Cerebellar cortex (tissue), 1 donor: ENCODE data around the gene RECK.

Source experiments
- DNase-seq: peaks from one replicate; pipeline ENCODE4 v3.0.0-alpha.2; 2015; ENCODE audit warnings: low spot score

RECK gene

DNA sequence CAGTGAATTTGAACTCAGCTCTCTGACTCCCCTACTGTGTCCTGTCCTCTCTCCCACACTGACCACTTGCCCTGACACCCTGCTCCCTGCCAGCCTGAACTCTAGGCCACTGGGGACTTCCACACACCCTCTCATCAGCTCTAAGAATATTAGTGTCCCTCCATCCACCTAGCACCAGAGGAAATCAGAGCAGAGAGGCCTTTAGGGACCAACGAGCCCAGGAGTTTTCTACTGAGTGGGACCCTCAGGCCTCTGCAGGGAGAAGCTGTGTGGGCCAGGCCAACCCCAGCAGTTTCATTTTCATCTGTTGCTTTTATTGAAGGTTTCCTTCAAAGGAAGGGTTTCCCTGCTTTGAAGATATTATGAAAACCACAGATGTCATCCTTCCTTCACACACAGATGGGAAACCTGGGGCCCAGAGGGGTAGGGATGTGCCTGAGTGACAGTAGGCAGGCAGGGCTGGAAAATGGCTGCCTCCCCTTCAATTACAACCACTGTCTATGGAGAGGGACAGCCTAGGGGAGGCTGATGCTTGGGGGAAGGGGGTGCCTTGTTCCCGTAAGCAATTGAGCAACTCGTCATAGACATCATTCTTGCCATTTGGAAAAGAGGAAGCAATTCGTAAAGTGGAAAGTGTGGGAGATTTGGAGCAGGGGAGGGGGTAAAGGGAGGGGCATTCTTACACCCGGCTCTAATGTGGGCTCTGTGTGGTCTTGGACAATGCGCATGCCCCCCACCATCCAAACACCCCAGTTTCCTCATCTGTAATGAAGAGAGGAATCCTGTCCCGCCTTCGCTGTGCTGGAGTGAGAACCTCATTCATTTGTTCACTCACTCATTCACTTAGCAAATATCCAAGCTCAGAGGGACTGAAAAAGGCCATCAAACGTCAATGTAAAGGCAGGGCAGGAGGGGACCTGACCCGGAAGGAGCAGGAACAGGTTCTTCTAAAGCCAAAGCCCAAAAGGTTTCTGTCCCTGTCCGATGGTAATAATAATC, 103.7 kb downstream of the RECK start:
- no peak for DNase-seq

DNA sequence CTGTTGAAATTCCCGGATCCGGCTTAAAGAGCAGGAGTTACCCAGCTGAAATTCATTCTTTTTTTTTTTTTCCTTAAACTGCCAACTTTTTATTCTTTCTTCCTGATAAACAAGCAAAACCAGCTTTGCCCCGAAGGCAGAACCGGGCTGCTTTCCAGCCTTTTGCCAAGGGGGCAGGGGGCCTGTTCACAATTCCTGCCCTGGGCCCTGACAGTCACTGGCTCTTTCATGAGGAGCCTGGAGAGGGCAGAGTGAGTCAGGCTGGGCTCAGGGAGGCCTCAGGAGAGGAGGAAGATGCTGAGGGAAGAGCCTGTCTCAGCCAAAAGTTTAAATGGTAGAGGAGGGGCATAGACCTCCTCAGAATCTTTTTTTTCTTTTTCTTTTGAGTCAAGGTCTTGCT, 104.6 kb downstream of the RECK start:
- peak; percentile 39 for DNase-seq

DNA sequence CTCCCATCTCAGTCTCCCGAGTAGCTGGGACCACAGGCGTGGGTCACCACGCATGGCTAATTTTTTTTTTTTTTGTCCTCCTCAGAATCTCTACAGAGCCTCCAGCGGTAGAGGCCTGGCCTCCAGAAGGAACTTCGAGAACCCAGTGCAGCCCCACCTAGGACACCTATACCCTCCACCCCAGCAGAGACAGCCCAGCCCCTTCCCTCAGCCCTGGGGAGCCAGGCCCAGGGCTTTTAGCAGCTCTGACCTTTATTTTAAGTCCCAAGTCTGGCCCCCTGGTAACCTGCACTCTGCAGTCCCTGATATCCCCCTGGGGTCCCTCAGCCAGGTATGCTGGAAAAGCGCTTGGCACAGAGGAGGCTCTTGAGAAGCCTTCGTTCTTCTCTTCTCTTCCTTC, 105.0 kb downstream of the RECK start:
- no peak for DNase-seq

DNA sequence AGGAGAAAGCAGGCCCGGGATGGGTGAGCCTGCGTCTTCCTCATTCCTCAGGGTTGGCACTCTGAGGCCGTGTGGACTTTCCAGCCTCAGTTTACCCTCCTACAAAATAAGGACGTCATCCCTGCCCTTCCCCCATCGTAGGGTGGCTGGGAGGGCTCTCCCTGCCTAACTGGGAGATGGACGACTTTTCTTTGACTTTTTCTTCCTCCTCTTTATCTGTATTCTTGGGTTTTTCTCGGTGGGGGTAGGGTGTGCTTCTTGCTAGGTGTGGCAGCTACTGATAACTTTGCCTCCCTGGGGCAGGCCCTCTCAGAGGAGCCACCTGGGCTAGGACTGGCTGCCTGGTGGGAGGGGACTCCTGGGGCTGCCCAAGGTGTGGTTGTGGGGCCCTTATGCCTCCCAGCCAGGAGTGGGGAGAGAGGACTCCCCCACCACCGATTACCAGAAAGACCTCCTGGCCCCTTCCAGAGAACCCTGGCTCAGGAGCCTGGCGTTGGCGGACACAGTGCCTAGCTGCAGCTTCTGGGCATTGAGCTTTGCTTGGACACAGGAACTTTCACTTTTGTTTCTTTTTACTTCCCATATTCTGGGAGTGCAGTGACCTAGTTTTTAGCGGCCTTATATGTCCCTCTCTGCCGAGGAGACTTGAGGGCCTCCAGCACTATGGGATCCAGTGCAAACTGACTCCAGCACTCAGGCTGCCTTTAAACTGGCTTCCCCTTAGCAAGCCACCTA, 106.0 kb downstream of the RECK start:
- no peak for DNase-seq

DNA sequence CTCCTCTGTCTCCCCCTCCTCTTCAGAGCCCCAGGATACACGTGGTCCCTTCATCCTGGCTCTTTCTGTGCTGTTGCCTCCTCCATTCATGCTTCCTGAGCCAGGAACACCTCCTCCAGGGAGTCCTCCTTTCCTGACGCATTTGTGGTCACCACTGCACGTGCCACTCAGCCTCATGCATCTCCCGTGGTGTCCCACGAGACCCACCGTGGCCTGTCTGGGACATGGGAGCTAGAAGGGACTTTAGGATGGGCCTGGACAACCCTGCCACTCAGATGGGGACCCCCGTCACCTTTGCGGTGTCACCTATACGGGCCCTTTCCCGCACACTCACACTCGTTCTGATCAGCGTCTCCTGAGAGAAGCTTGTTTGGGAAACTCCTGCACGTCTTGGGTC, 106.5 kb downstream of the RECK start:
- DNase-seq = no peak

DNA sequence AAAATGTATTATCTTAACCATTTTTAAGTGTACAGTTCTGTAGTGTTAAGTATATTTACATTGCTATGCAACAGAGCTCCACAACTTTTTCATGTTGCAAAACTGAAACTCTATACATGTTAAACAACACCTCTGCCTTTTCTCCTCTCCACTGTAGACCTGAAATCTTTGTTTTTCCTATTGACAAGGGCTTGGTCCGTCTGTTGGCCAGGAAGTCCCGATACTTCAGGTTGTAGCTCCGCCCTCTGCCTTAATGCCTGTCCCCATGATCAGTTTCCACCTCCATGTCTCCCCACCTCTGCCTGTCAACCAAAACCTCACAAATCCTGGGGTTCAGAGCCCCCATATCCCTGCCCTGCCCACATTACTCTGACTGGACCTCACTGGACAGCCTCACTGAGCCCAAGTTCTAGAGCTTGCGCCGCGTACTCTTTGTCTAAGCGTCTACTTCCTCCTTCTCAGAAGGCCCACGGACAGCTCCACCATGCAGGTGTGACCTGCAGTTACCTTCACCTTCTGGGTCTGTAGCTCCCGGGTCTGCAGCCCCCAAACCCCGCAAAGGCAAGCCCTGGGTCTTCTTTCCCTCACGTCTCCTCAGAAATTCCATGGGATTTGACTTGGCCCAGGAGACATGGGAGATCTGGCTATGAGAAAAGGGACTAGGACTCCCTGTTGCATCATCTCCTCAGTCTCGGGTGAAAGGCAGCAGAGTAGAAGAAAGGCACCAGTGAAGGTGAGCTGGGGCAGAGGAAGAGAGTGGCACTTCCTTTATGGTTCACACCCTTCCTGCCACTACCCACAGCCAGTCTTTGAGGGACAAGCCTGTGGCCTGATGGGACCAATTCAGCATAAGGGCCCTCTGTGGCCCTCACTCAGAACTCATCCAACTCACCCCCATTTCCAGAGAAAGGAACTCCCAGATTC, 107.9 kb downstream of the RECK start:
- DNase-seq = no peak

DNA sequence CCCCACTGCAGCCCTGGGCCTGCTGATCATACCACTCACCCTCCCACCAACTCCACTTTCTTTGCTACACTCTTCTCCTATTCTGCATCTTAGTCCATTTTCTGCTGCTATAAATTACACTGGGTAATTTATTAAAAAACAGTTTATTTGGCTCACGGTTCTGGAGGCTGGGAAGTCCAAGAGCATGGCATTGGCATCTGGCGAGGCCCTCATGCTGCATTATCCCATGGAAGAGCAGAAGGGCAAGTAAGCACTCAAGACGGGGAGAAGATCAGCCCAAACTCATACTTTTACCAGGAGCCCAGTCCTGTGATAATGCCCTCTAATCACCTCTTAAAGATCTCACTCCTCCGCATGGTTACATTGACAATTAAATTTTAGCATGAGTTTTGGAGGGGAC, 109.3 kb downstream of the RECK start:
- no peak for DNase-seq

DNA sequence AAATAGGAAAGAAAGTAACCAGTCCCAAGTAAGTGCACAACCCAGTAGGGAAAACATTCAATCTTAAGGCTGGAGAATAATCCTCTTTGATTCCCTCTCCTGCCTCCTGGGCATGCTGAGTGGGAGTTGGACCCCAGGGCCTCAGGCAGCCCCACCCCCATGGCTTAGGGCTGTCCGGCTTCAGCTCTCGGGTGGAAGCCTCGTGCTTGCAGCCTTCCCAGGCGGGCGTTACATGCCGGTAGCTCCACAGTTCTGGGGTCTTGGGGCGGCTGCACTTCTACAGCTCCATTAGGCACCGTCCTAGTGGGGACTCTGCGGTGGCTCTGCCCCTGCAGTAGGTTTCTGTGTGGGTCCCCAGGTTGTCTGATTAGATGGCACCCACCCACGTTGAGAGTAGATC, 109.9 kb downstream of the RECK start:
- no peak for DNase-seq

DNA sequence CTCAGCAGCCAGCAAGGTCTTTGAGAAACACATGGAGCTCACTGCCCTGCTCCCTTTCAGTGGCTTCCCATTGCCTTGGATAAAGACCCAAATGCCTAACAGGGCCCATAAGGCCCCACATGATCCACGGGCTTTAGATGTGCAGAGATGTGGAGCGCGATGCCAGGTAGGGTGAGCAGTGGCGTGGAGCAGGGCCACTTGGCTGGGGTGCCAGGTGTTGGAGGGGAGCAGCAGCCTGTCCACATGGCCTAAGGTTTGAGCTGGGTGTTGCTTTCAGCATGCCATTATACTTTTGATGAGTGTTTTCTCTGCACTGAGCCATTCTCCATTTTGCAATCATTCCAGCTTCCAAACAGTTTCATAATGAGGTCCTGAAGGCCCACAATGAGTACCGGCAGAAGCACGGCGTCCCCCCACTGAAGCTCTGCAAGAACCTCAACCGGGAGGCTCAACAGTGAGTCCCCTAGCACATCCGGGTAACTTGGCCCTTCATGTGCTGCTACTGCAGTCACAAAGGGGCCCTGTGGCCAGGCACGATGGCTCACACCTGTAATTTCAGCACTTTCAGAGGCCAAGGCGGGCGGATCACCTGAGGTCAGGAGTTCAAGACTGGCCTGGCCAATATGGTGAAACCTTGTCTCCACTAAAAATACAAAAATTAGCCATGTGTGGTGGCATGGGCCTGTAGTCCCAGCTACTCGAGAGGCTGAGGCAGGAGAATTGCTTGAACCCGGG, 110.9 kb downstream of the RECK start:
- DNase-seq = no peak

DNA sequence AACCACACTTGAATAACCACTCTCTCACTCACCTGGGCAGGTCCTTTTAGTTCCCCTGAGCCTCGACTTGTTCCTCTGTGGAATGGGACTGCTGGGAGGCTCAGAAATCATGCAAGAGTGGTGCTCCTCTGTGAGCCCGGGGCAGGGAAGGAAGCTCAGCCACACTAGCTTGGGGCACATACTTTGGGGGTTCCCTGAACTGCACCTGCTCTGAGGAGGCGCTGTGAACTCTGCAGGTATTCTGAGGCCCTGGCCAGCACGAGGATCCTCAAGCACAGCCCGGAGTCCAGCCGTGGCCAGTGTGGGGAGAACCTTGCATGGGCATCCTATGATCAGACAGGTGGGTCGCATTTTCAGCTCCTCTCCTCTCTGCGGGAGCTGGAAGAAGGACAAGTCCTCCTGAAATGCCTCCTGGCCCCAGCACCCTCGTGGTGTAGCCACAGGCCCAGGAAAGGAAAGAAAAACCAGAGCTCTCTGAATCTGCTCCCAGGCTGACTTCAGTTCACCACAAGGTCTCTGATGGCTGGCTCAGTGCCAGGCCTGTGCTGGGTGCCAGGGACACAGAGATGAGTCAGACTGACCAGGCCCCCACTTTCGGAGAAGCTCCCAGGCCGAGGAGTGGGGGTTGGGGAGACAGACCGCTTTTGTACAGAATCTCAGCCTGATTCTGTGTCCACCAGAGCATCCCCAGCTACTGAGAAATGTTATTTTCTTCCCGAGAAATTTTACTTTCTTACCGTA, 111.8 kb downstream of the RECK start:
- peak; percentile 96 for DNase-seq

DNA sequence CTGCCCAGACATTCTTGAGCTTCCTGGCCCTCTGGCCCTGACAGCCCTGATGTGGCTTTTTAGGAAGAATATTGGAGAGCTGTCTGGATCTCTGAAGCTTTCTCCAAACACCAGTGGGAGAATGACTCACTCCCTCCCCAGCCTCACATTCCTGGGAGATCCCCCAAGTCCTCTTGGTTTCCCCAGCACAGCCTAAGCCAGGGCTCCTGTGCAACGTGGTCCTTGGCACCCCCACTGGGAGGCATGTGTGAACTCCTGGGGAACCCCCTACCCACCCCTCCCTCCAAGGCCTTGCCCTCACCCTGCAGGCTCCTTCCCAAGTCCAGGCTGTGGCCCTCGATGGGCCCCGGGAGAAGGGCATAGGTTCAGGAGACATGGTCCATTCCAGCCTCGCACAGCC, 112.5 kb downstream of the RECK start:
- DNase-seq = no peak

DNA sequence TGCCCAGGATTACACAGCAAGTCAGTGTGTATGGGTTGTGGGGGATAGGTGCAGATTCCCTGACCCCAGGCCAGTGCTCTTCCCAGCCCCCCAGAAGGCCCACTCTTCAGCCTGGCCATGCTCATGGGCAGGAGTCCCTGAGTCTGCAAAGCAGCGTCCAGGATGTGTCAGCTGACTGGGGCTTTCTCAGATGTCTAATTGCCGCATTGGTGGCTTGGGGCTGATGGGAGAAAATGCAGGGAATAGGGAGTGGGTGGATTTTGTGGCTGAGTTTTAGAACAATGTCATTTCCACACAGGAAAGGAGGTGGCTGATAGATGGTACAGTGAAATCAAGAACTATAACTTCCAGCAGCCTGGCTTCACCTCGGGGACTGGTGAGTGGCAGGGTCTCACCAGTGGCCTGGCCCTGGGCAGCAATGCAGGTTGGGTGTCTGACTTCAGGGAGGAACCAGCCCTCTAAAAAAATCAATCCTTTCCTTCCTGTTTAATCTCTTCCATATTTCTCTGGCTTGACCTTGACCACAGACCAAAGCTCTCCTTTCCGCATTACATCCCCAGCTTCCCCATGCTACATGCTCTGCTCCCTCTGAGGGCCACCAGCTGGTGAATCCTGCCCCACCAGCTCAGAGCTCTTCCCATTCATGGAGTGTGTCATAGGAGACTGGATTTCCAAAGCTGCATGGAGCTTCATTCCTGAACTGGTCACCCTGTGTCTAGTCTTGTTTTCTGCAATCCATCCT, 114.0 kb downstream of the RECK start:
- no peak for DNase-seq

DNA sequence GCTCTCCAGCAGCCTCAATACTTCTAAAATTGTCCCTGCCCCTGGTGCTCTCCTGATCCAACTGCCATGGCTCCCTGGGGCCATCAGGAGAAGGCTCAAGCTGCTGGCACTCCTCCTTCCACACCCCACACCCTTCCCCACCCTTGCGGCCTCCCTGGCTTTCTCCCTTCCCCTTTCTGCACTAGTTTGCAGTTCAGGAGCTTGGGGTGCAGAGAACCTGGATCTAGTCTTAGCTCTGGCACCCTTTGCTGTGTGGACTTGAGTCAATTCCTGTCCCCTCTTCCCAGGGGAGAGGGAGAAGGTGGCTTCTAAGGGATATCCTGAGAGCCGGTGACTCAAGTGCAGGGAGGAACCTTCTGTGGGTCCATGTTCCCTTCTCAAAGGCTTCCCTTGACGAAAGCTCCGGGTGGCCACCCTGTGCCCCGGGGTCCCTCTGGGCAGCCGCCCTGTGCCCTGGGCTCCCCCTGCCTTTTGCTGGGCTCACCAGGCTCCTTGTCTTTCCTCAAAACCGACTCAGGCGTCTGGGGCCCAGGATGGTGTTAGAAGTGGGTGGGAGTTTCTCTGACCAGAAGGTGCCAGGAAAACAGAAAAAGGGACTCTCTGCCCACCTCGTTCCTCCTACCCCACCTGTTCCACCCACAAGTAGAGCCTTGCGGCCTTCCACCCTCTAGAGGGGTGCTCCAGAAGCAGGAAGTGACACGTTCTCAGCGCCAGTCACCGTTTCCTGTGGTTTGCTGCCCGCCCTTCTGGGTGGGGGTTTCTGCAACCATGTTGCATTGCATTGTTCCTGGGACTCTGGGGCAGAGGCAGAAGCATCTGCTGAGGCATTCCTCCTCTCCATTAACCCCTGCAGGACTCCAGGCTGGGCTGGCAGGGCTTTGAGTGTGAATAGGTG, 114.8 kb downstream of the RECK start:
- no peak for DNase-seq

DNA sequence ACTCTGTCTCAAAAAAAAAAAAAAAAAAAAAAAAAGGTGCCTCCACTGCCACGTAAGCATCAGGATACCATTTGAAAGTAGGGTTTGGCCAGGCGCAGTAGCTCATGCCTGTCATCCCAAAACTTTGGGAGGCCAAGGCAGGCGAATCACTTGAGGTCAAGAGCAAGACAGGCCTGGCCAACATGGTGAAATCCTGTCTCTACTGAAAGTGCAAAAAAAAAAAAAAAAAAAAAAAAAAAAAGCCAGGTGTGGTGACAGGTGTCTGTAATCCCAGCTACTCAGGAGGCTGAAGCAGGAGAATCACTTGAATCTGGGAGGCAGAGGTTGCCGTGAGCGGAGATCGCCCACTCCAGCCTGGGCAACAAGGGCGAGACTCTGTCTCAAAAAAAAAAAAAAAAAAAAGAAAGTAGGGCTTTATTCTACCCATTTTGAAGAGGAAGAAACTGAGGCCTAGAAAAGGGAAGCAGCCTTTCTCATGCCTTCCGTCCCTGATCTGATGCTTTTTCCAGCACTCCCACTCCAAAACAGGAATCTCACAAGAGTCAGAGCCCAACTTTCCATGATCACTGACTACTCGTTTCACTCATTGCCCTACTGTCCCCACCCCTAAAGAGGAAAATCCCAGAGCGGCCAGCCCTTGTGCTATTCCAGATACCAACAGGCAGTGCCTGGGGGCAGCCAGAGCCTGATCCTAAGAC, 116.2 kb downstream of the RECK start:
- no peak for DNase-seq

DNA sequence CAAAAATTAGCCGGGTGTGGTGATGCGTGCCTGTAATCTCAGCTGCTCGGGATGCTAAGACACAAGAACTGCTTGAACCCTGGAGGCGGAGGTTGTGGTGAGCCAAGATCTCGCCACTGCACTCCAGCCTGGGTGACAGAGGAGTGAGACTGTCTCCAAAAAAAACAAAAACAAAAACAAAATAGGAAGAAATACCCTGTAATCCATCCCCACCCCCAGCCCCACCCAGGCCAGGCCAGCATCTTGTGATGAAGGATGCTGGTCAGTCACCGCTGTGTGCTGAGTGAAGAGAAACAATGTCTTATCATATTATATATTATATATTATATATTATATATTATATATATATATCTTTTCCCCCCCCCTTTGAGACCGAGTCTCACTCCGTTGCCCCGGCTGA, 117.0 kb downstream of the RECK start:
- no peak for DNase-seq

DNA sequence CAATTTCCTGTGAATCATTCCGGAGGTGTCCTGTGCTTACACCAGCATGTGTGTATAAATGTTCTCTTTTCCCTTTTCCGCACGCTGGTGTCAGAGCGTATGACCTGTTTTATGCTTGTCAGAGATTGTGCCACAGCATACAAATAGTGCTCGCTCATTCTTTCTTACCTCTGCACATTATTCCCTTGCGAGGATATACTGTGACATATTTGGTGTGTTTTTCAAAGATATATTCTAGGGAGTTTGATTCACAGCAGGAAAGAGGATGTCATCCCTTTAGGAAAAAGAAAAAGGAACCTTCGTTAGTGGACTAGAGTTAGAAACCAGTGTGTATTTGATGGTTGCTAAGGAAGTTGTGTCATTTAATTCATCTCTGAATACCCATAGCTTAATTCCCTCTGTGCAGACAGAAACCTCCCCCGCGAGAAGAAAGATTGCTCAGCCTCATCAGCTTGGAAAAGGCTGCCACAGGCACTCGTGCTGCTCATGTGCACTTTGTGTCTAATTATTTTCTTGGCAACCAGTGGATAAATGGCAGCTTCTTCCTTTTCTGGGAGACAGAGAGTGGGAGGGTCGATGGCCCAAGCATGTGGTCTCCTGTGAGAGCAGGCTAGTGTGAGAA, 117.7 kb downstream of the RECK start:
- DNase-seq = peak; percentile 47

DNA sequence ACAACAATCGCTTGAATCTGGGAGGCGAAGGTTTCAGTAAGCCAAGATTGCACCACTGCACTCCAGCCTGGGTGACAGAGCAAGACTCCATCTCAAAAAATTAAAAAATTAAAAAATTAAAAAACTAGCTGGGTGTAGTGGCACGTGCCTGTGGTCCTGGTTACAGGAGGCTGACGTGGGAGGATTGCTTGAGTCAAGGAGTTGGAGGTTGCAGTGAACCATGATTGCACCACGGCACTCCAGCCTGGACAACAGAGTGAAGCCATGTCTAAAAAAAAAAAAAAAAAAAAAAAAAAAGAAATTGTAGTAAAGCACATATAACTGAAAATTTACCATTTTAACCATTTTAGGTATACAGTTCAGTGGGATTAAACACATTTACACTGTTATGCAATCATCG, 119.4 kb downstream of the RECK start:
- no peak for DNase-seq

DNA sequence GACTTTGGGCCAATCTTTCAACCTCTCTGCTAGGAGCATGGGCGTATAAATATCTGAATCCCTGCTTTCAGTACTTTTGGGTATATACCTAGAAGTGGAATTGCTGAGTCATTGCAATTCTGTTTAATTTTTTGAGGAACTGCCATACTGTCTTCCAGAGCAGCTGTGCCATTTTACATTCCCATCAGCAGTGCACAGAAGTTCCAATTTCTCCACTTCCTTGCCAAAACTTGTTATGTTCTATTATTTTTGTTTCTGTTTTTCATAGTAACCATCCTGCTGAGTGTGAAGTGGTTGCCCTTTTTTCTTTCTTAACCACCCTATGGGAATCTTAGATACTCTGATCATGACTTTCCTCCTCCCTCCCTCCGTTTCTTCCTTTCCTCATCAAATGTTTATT, 121.4 kb downstream of the RECK start:
- no peak for DNase-seq
